Medulla oblongata (tissue), 1 donor: ENCODE results near the gene LYRM2.
A peak's percentile ranks its signal among the peaks of the same experiment; 100 is the strongest.

Experiments used
- DNase-seq: peaks from one replicate; pipeline ENCODE4 v3.0.0-alpha.2; 2015; ENCODE audit errors: extremely low spot score

Gene LYRM2

DNA sequence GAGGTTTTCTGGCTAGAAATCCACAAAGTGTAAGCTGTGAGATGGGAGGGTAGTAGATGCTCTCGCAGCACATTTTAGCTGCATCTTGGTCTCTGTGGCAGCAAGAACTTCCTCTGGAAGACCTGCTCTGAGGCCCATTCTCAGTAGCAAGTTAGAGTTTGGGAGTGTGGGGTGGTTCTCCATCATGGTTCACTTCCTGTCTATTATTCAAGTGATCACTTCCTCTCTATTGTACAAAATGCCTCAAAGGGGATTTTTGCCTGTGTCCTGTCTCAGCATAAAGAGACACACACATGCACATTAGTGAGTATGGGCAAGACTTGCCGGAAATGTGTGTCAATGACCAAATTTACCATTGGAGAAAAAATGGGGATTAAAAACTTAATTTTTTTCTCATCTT is 42.5 kb downstream of the LYRM2 start:
- no peak for DNase-seq

DNA sequence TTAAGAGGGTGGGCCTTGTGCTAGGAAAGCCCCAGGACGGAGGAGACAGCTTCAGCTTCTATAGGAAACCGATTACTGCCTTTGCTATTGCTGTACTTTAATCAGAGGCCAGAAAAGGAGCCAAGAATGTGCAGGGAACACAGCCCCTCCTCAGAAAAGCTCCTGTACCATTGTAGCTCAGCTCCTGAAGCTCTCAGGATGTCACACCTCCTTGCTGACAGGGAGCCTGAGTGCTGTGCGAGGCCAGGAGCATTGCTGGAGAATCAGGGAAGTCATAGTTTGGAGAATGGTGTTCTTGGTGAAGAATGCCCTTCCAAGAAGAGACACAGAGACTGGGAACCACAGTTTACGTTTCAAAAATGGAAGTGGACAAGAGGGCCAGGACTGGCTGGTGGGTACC is 46.8 kb downstream of the LYRM2 start:
- no peak for DNase-seq

DNA sequence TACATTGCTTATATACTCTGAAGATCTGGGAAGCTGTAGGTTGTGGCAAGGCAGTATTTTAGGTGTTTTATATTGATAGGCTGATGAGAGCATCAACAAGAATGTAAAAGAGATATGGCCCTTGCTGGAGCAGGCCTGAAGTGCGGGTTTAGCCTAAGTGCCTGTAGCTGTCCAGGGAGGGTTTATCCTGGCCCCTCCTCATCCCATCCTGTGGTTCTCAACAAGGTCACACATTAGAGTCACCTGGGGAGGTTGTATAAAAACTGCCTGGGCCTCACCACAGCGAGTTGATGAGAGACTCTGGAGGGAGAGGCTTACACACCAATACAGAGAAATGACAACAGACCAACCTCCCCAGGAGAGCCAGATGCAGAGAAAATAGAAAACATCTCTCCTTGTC is 48.4 kb downstream of the LYRM2 start:
- no peak for DNase-seq

DNA sequence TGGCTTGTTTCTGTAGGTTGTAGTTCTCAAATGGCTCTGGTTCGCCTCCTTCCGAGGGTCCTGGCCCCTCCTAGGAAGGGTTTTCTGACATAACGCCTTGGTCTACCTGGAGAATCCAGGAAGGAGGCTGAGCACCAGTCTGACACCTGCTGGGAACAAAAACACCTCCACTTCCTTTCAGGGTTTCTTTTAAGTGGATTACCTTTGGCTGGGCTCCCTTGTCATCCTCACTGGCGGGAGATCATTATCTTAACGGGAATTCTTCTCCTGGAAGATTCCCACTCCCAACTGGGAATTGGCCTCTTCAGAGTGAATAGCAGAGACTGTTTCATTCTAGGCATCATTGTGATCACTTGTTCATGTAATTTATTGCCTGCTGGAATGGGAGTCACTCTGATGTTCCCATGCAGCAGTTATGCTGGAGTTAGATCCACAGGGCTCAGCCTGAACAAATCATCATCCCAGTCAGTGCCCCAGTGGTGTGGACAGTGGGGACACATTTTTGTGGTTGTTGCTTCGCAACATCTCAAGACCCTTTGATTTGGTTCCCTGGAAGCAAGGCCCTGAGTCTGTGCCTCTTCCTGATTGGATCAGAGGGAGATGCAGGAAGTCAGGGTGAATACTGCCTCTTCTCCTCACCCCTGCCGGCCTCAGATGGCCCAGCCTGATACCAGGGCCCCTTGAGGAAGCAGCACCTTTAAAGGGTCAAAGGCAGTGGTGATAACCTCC is 49.1 kb downstream of the LYRM2 start:
- no peak for DNase-seq

DNA sequence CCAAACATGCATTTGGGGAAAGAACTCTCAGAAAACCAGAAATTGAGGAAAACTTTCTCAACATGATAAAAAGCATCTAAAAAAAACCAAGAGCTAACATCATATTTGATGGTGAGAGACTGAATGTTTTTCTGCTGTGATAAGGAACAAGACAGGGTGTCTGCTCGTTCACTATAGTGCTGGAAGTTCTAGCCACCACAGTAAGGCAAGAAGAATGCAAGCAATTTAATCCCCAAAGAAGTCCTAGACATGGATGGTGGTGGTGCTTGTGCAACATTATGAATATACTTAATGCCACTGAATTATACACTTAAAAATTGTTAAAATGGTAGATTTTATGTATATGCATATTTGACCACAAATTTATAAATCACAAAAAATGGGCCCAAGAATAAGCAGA is 53.4 kb downstream of the LYRM2 start:
- no peak for DNase-seq

DNA sequence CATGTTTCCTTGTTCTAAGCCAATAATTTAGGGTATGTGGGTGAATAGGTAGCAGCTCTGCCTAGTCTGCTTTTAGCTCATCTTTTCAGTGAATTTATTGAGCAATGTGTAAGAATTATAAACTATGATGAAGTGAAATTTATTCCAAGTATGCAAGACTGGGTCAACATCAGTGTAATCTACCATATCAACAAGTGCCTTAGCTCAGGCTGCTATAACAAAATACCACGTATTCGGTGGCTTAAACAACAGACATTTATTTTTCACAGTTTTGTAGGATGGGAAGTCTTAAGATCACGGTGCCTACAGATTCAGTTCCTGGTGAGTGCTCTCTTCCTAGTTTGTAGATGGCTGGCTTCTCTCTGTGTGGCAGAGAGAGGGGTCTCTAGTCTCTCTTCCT is 54.0 kb downstream of the LYRM2 start:
- no peak for DNase-seq

DNA sequence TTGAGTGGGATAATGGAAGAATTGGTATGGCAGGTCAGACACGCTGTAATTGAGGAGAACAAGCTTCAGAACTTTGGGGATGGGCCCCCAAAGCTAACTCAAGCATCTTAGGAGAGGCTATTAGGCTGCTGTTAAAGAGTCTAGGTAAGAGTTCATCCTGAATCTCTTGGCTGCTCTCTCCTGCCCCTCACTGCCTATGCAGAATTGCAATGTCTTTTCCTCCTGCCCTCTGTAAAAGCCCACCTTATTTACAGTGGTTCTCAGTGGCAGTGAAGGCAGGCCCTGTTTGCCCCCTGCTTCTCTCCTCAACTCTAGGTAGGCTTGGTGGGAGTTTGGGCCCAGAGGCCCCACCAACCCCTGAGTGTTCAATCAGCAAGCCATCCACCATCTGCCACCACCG is 55.0 kb downstream of the LYRM2 start:
- no peak for DNase-seq

DNA sequence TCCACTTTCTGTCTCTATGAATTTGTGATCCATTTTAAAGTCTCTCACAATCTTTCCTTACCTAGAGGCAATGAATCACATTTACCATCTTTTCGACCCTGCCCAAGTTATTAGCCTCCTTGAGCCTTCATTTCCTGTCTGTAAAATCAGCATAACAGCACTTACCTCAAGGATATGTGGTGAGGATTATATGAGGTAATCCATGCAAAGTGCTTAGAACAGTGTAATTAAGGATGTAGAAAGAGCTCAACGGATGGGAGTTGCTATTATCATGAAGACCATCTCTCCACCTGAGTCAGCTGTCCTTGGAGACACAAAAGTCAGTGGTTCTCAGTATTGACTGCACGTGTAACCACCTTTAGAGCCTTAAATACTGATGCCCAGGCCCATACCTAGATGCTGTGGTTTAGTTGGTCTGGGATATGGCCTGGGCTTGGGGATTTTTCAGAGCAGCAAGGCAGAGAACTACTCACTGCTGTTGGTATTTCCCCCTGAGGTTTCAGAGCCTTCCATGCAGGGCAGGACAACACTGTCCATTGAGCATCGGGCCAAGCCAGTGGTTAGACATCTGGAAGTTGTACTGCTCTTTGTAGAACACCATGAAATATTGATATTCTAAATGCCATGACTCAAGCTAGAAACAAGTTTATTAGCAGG is 55.8 kb downstream of the LYRM2 start:
- no peak for DNase-seq

DNA sequence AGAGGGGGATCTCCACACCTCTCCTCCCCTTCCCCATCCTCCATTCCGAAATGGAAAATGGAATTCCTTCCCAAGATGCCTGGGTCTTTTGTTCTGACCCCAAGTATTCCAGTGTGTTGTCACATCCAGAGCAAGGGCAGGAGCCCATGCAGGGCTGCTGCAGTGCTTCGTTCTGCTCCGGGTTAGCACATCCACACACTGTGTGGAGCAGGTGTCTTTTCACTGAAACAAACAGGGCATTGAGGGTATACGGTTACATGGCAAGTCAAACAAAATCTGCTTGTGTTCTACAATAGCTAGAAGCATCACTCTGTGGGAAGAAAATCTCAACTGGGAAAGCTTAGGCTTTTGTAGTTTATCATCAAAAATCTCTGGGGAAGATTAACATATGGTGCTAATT is 56.9 kb downstream of the LYRM2 start:
- DNase-seq, result no peak

DNA sequence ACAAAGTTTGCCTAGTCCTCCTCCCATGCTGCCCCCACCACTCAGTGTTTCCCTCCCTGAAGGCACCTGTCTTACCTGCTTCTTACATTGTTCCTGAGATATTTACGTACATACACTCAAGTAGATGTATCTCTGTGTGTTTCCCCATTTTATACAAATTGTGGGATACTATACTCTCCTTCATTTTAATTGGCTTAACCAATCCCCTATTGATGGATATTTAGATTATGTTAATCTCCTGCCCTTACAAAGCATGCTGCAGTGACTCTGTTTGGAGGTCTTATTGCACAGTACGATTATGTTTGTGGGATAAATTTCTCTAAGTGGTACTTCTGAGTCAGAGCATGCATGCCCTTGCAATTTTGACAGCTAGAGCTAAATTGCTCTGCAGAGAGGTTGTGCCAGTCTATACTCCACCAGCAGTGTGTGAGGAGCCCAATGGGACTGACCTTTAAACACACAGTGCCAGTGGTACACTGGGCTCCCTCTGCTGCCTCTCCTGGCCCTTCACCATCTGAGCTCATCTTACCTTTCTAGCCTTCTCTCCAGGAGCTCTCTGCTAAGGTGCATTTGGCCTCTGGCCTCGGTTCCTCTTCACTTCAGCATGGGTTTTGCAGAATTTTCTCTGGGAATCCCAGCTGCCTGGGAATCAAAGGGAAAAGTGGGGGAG is 57.4 kb downstream of the LYRM2 start:
- DNase-seq, result no peak

DNA sequence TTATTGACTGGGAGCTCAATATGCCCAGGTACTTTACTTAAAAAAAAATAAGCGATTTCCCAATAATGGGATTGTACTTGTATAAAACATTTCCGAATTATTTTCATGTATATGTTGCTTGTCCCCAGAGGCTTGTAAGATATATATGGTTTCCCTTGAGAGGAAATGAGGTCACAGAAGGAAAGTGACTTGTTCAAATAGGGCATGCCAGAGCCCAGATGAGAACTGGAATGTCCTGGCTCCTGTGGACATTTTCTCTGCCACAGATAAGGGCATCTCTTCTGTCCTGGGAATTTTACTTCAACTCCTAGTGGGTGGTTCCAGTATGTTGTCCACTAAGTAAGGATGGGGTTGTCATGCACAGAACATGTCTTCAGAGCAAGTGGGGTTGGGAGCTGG is 63.0 kb downstream of the LYRM2 start:
- no peak for DNase-seq

DNA sequence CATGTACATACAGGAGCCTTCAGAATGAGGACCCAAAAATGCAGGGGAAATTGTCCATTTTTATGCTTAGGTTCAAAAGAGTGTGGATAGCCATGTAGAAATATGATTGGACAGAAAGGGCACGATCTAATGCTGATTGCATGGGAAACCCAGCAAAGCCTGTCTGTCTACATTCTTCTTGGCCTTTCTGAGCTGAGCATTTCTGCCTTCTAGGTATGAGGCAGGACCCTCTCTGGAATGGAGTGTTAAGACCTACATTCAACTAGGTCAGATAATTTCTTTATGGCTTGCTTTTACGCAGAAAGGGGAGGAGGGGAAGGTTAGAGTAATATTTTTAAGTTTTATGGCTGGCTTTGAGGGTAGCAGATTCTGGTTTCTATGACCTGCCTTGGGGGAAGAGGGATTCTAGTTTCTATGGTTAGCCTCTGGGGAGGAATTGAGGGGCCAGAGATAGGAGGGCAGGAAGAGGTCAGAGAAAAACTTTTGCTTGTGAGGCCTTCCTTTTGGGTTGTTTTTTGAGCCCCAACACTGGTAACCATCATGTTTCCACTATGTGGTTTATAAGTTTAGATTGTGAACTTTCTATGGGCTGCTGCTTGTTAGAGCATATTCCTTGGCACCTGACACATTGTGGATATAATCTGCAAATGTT is 63.5 kb downstream of the LYRM2 start:
- DNase-seq, result no peak

DNA sequence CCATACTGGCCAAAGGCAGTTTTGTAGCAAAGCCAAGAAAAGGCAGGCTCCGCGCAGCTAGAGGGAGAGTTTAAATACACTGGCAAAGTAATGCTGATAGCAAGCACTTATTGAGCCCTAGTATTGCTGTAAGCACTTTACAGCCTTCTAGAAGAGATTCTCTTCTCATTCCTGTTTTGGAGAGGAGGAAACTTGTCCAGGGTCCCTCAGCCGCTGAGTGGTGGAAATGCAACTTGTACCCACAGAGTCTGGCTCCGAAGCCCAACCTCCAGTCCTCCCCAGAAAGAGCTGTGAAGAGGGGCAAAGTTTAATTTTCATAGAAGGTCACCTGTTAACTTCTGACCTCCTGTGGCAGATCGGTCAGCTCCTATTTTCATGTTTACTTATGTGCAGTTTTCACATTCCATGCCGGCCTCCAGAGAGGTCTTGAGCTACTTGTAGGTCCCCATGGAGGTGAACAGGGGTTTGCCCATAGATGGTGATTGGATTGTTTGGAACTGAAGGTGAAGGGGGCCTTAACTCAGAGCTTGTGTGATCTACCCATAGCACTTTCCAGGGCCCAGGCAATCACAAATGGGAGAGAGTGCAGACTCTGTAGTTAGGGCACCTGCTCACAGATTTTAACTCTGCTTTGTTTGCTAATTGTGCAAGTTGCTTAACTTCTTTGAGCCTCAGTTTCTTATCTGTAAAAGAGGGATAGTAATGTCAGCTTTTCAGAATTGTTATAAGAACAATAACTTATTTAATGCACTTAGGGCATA is 70.7 kb downstream of the LYRM2 start:
- no peak for DNase-seq

DNA sequence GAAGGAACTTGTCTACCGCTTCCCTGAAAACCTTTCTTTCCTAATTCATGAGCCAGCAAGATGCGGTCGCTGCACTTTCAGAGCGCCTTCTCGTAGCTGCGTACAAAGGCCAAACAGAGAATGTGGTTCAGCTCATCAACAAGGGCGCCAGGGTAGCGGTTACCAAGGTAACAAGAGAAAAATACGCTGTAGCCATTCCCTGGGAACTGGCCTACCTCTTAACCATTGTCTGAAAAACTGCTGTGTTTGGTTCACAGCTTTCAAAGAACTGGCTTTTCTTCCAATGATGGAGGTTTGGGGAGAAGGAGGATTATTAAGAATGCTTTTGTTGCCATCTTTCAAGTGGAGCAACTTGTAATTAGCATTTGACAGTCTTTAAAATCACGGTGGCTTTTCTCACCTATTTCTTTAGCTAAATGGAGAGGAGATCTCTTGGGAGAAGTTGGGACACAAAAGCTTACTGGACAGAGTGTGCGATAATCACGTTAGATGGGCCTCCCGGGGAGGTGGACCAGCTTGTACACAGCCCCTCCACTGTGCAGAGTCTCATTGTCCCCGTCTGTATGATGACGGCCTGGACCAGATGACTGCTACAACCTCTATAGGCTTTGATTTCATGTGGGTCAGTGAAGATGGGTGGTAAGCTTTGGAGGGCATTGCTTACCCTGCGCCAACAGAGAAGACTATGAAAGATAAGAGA is 71.5 kb downstream of the LYRM2 start:
- peak; percentile 21 for DNase-seq

DNA sequence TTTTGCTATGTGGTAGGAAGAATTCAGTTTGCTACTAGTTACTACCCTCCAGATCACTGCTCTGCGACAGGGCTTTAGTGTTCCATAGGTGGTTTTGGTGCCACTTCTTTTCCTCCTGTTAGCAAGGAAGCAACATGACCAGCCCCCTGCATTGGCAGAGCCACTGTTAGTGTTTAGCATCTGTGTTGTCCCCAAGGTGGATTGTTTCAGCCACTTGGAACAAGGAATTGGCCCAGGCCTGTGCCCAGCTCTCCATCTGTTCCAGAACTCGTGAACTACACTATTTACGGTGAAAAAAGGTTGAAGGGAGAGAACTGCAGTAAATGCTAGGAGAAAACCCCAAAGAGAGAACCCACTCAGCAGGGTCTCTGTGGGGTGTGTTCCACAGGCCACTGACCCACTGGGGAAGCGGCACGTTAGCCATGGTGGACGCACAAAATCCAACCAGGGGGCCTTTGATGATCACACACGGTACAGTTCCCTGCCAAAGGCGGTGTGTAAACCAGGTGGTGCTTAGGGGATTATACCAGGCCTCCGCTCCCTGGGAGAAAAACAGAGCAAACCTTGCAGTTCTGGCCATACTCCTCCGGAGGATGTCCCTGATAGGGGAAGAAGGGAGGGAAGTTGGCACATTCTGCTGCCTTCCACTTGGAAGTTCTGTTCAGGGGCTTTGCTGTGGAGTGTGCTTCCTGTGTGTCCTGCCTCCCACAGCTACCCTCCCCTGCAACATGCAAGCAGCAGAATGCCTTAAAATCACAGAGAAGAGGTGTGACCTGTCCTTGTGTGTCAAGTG is 72.3 kb downstream of the LYRM2 start:
- DNase-seq, result no peak

DNA sequence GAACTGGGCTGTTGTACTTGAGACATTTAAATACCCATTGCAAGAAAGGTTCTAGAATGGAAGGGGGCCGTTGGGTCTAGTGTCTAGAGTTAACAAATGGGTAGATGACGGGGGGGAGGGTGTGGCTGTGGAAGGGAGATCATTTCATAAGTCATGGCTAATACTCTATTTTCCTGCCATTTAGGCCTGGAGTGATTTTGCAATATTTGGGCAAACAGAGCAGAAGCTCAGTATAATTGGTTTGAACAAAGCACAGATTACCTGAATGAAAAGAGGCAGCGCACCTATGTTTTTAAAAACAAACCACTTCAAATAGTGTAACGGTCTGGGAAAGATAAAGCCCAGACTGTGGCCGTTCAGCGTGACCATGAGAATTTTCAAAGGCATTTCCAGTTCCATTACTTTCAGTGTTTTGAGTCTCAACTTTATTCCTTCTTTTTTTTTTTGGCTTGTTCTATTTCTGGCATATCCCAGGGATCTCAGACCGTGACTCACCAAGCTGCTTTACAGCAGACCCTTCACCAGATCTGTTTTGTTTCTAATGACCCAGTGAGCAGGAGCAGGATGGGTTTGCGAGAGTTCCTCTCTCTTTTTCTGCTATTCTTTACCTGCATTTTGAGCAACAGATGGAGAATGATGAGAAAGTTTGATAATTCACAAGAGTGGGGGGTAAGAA is 73.7 kb downstream of the LYRM2 start:
- DNase-seq, result no peak

DNA sequence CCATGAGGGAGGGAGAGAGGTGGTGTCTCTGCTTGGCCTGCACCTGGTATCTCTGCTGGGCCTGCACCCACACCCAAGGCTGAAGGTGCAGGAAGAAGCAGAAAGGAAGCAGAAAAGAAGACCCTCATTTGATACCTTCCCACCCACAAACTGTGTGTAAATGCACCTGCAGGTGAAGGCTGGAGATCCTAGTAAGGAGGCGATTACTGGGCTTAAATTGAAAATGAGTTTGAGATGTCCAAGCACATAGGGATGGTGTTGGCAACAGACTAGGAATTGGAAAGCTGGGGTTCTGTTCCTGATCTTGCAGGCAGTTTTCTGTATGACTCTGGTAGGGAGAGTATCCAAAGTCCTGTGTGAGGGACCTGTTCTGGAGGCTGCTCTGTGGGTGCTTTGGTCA is 74.7 kb downstream of the LYRM2 start:
- DNase-seq, result no peak

DNA sequence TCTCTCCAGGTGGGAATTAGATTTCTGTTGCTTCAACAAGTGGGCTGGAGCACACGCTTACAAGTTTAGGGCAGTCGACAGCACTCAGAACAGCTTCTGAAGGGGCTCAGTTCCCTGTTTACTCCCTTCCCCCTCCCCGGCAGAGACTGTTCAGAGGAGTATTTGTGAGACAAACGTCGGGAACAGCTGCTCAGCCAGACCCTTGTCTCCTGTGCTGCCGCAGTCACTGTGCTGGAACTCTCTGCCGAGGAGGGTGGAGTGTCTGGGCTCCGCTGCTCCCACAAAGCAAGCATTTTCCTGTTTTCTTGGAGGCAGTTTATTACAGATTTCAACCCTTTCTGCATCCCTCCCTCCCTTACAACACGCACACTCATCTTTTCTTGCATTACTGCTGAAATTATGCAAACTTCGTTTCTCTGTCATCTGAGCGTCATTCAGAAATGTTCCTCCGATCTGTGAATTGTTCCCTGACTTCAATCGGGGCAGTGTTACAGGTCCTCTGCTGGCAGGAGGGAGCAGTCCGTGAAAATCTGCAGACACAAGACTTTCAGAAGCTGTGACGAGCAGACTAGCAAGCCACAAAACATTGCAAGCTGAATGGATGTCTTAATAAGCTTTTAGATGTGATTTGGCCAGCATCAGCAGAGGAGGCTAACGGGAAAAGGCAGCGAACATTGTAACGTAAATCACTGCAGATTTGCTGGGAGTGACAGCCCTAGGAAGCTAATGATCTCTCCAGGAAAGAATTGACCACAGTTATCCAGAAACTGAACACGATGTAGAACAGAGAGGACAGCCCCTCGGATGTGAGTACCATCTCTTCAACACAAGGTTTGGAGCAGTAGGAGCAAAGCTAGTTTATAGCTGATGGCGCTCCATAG is 76.2 kb downstream of the LYRM2 start:
- DNase-seq, result peak; percentile 70

DNA sequence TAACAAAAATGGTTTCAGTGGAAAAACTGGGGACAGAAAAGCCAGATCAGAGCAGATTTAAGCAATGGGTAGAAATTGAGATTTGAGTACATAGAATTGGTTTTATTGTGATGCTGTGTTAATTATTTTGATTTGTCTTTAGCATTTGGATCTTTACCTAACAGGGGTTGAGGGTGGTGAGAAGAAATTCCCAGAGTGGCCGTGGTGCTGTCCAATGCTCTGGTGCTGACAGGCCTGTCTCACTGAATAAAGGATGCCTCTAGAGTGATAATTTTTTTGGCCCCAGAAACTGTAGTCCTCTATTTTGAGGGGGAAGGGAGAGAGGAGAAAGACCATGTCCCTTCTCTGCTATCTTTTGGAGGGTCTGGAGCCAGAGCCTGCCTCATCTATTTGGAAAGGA is 79.1 kb downstream of the LYRM2 start:
- DNase-seq, result no peak
